GM12864 (cell line): ENCODE data around the gene MED12L.

Source experiments
- DNase-seq: peaks from one replicate; pipeline ENCODE4 v3.0.0-alpha.2; 2011; ENCODE audit warnings: low read depth
- H3K4me3 ChIP-seq: 2 replicates; pipeline ENCODE4 v1.5.1; 2011; ENCODE audit warnings: mild to moderate bottlenecking, low read depth, low read length, control low read depth
- TF ChIP-seq, protein P1 (sequence below): IDR thresholded peaks from 2 replicates; pipeline ENCODE4 v1.5.1; 2011; ENCODE audit warnings: low read depth, mild to moderate bottlenecking, moderate library complexity, low read length, control low read depth, inconsistent platforms; ENCODE audit errors: missing control alignments

Gene MED12L

GRCh38 chr3:151210676-151211381 lies 125.4 kb downstream of the MED12L start:
- TF ChIP-seq, protein P1, sequence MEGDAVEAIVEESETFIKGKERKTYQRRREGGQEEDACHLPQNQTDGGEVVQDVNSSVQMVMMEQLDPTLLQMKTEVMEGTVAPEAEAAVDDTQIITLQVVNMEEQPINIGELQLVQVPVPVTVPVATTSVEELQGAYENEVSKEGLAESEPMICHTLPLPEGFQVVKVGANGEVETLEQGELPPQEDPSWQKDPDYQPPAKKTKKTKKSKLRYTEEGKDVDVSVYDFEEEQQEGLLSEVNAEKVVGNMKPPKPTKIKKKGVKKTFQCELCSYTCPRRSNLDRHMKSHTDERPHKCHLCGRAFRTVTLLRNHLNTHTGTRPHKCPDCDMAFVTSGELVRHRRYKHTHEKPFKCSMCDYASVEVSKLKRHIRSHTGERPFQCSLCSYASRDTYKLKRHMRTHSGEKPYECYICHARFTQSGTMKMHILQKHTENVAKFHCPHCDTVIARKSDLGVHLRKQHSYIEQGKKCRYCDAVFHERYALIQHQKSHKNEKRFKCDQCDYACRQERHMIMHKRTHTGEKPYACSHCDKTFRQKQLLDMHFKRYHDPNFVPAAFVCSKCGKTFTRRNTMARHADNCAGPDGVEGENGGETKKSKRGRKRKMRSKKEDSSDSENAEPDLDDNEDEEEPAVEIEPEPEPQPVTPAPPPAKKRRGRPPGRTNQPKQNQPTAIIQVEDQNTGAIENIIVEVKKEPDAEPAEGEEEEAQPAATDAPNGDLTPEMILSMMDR: no peak
- no peak for DNase-seq
- no peak overlapping the region for H3K4me3 ChIP-seq

GRCh38 chr3:151213151-151213550 lies 127.7 kb downstream of the MED12L start:
- no peak overlapping the region for H3K4me3 ChIP-seq
- DNase-seq: no peak
- TF ChIP-seq, protein P1: no peak

- no peak overlapping the region for H3K4me3 ChIP-seq
- no peak for DNase-seq
- TF ChIP-seq, protein P1: no peak
Measured at GRCh38 chr3:151213881-151214280, 128.4 kb downstream of the MED12L start.

DNA sequence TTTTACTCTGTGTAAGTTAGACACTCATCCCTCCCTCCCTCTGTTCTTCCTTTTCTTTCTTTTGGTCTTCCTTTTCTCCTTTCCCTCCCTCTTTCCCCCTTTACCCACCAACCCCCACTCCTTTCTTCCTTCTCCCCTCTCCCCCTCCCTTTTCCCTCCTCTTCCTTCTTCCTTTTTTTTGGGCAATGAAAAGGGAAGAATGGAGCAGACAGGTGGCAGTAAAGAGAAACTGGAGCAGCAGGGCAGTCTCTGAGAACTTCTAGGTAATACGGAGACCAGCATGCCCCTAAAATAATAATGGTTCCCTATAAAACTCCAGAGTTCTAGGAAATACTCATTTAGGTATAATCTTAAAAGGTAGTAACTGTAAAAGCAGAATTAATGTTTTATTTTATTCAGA lies 129.0 kb downstream of the MED12L start:
- no peak overlapping the region for H3K4me3 ChIP-seq
- no peak for DNase-seq
- TF ChIP-seq, protein P1: no peak

GRCh38 chr3:151216641-151217607 lies 131.5 kb downstream of the MED12L start:
- DNase-seq: no peak
- TF ChIP-seq, protein P1: no peak
- H3K4me3 ChIP-seq: no peak overlapping the region

GRCh38 chr3:151218136-151218535 lies 132.7 kb downstream of the MED12L start:
- no peak overlapping the region for H3K4me3 ChIP-seq
- TF ChIP-seq, protein P1: no peak
- DNase-seq: no peak
